Activated T-cell treated with anti-CD3 and anti-CD28 coated beads, Interleukin-2, amount 50 U/mL, for 48 hours (primary cell): ENCODE results near the gene CXCL6.

ENCODE experiments used
- DNase-seq, 2 experiments: peaks; one replicate each; pipeline ENCODE4 v3.0.0-alpha.2; 2020

The CXCL6 gene

GRCh38 chr4:73869130-73870055 lies 32.9 kb downstream of the CXCL6 start, which contains the start of gene CXCL1:
TSS of gene CXCL1 (plus strand) at chr4:73869393. CDS start at chr4:73869471, 78 bp downstream.
- no peak for DNase-seq

- DNase-seq: no peak
Measured at GRCh38 chr4:73870260-73870659, 33.8 kb downstream of the CXCL6 start.

GRCh38 chr4:73870768-73871167 lies 34.3 kb downstream of the CXCL6 start:
- DNase-seq: no peak

- DNase-seq: no peak
Measured at GRCh38 chr4:73871511-73872310, 35.2 kb downstream of the CXCL6 start.

- DNase-seq: no peak
Measured at GRCh38 chr4:73872316-73873108, 36.0 kb downstream of the CXCL6 start.

- DNase-seq: no peak
Measured at GRCh38 chr4:73874386-73874785, 37.9 kb downstream of the CXCL6 start.

- DNase-seq: no peak
Measured at GRCh38 chr4:73875401-73875800, 38.9 kb downstream of the CXCL6 start.

GRCh38 chr4:73883306-73883705 lies 46.8 kb downstream of the CXCL6 start:
- no peak for DNase-seq

- no peak for DNase-seq
Measured at GRCh38 chr4:73885574-73886267, 49.2 kb downstream of the CXCL6 start.
